ENCODE data around the gene CAMK4. TPM values are rescaled to one million over a fixed set of nuclear protein-coding genes. Genes with fewer than 3 reads are reported as not detected.

CAMK4 gene
- total RNA-seq, 1 experiment from 2014 or later: not detected

GRCh38 chr5:111221139-111221538 lies 3.0 kb upstream of the CAMK4 start:
- intact Hi-C loops (cut with micrococcal nuclease; ENCODE audit: unreplicated experiment): no loop called here
- H3K4me2 ChIP-seq: no peak overlapping the region
- no TSS peak for BruUV-seq (replicated peaks)
- no peak for TF ChIP-seq EZH2 (IDR thresholded peaks at IDR 0.05; ENCODE audit: low read depth)
- no peaks in the 10 kb centered on the region for H3K4me1 ChIP-seq (replicated peaks; ENCODE audit: insufficient read depth)
- no peaks in the 10 kb centered on the region for H4K20me1 ChIP-seq (ENCODE audit: insufficient read depth)
- H3K9me2 ChIP-seq (ENCODE audit: insufficient read depth): no peaks in the 10 kb centered on the region
- H3K36me3 ChIP-seq (ENCODE audit: low read depth): no peaks in the 10 kb centered on the region
- H3K27ac ChIP-seq: no peak overlapping the region
- DNase-seq: no peak
- H3K79me2 ChIP-seq (ENCODE audit: low read depth): no peaks in the 10 kb centered on the region
- H3K4me3 ChIP-seq: no peak overlapping the region
- CTCF ChIA-PET: no interaction called here
- no peaks in the 10 kb centered on the region for H3K9me3 ChIP-seq (ENCODE audit: insufficient read depth, low read depth)
- H3K27me3 ChIP-seq (ENCODE audit: insufficient read depth, low read depth): no peaks in the 10 kb centered on the region; the same call in 1 of the 2 replicates
- POLR2A ChIA-PET (ENCODE audit: unreplicated experiment): no interaction called here
- H3F3A ChIP-seq (ENCODE audit: insufficient read depth, low read depth): no peaks in the 10 kb centered on the region
- H2AFZ ChIP-seq: no peak overlapping the region

DNA sequence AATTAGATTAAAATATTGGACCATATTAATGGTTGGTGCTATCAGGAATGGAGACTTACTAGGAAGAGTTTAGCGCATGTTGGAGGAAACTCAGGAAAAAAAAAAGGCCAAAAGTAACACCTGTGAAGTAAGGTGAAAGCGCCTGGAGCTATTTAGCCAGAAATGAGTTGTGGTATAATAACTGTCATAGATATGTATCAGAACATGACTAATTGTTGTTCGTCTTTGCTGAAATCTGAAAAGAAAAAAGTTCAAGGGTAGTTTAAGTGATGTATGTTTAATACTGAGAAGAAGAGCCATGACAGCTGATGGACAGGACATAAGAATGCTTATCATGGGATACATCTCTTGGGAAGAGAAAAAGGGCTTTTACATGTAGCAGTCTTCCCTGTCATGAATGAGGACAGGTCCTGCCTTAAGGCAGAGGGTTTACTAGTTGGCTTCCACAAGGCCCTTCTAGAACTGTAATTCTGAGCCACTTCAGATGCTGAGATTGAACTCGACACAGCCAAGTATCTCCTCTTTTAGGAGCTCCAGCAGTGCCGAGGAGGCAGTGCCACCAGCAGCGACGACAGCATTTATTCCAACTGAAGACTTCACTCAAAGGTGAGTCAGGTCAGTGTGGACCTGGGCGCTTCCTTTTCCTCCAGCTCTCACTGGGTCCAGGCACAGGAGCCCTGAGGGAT lies 940 bp upstream of the CAMK4 start:
- Histone ChIP-seq H3K9me3 (ENCODE audit: insufficient read depth, low read depth) (no peaks in the 10 kb centered on the region), H3K27ac (no peak overlapping the region), H3K4me1 (replicated peaks; ENCODE audit: insufficient read depth) (no peaks in the 10 kb centered on the region), H3K9me2 (ENCODE audit: insufficient read depth) (no peaks in the 10 kb centered on the region), H3F3A (ENCODE audit: insufficient read depth, low read depth) (no peaks in the 10 kb centered on the region), H2AFZ (no peak overlapping the region), H3K36me3 (ENCODE audit: low read depth) (no peaks in the 10 kb centered on the region), H3K79me2 (ENCODE audit: low read depth) (no peaks in the 10 kb centered on the region), H3K27me3 (ENCODE audit: insufficient read depth, low read depth) (peaks cover 3% of the 10 kb centered on the region), H3K4me3 (no peak overlapping the region), H4K20me1 (ENCODE audit: insufficient read depth) (no peaks in the 10 kb centered on the region), H3K4me2 (no peak overlapping the region)
- intact Hi-C loops (cut with micrococcal nuclease; ENCODE audit: unreplicated experiment): no loop called here
- BruUV-seq (replicated peaks): no TSS peak
- no peak for DNase-seq
- CTCF ChIA-PET: no interaction called here
- POLR2A ChIA-PET (ENCODE audit: unreplicated experiment): no interaction called here
- no peak for TF ChIP-seq EZH2 (IDR thresholded peaks at IDR 0.05; ENCODE audit: low read depth)
- no peak for TF ChIP-seq CTCF (conservative IDR thresholded peaks at IDR 0.05)

- no peaks in the 10 kb centered on the region for H3F3A ChIP-seq (ENCODE audit: insufficient read depth, low read depth)
- no peaks in the 10 kb centered on the region for H3K4me1 ChIP-seq (replicated peaks; ENCODE audit: insufficient read depth)
- BruUV-seq (replicated peaks): no TSS peak
- peaks cover 9% of the 10 kb centered on the region for H3K27me3 ChIP-seq (ENCODE audit: insufficient read depth, low read depth)
- H3K9me3 ChIP-seq (ENCODE audit: insufficient read depth, low read depth): no peaks in the 10 kb centered on the region
- H3K79me2 ChIP-seq (ENCODE audit: low read depth): no peaks in the 10 kb centered on the region
- no peak for DNase-seq
- no peaks in the 10 kb centered on the region for H4K20me1 ChIP-seq (ENCODE audit: insufficient read depth)
- H3K9me2 ChIP-seq (ENCODE audit: insufficient read depth): no peaks in the 10 kb centered on the region
- intact Hi-C loops (cut with micrococcal nuclease; ENCODE audit: unreplicated experiment): no loop called here
- H3K36me3 ChIP-seq (ENCODE audit: low read depth): no peaks in the 10 kb centered on the region
- no peak overlapping the region for H2AFZ ChIP-seq
- H3K27ac ChIP-seq: no peak overlapping the region
- no peak overlapping the region for H3K4me3 ChIP-seq
- ChIA-PET CTCF (no interaction called here), POLR2A (ENCODE audit: unreplicated experiment) (no interaction called here)
- H3K4me2 ChIP-seq: no peak overlapping the region
- no peak for TF ChIP-seq EZH2 (IDR thresholded peaks at IDR 0.05; ENCODE audit: low read depth)
- TF ChIP-seq CTCF (conservative IDR thresholded peaks at IDR 0.05): no peak
Observed at GRCh38 chr5:111224561-111225345, 569 bp downstream of the CAMK4 start.

Measured in PC-9 (cell line).